Activated CD8-positive, alpha-beta memory T cell treated with anti-CD3 and anti-CD28 coated beads for 4 hours (primary cell): Measurements from ENCODE around the gene HSPBP1.
"Not testable (repeated sequence)": the region's sequence is repeated elsewhere in the genome, so short reads cannot be mapped to it uniquely, and the experiment has no call there.

ENCODE experiments used
- DNase-seq, 2 donors: peaks; one replicate each; pipeline ENCODE4 v3.0.0-alpha.2; 2020; ENCODE audit warnings: low read depth in 2 of 2

The HSPBP1 gene

DNA sequence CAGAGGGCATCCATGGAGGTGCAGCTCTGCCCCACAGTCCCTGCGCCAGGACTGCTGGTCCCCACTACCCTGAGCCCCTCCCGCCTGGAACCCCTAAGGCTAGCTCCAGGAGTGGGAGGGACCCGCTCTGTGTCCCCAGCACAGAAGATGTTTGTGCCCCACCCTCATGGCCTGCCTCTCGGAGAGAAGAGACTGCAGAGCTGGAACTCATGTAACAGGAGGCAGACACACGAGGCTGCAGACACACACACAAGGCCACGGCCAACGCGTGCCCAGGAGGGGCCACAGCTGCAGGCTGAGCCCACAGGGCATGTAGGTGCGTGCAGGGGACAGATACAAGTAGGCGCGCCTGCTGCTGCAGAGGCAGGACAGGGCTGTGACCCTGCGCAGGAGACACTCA is 40.9 kb downstream of the HSPBP1 start:
- no peak for DNase-seq

DNA sequence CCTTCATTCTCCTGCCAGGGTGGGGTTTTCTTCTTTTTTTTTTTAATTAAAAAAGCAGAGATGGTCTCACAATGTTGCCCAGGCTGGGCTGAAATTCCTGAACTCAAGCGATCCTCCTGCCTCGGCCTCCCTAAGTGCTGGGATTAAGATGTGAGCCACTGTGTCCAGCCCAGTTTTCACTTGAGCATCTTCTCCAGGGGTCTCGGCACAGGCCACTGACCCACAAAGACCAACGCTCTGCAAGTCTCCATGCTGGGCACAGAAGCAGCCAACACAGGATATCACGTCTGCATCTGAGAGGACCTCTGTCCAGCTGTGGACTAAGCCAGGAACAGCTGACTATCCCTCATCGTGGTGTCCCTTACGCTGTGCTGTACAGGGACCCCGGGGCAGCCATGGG is 41.9 kb downstream of the HSPBP1 start:
- no peak for DNase-seq

DNA sequence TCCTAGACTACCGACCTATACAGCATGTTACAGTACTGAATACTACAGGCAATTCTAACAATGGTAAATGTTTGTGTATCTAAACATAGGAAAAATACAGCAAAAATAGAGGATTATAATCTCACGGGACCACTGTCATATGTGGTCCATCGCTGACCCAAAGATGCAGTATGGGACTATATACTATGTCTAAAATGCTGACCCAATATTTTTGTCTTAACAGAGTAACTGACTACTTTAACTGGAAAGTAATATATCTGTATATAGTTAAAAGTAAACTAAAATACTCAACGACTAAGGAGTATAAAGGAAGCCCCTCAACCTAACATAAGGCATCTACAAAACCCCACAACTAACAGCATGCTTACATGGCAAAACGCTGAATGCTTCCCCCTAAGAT is 46.9 kb downstream of the HSPBP1 start:
- no peak for DNase-seq

DNA sequence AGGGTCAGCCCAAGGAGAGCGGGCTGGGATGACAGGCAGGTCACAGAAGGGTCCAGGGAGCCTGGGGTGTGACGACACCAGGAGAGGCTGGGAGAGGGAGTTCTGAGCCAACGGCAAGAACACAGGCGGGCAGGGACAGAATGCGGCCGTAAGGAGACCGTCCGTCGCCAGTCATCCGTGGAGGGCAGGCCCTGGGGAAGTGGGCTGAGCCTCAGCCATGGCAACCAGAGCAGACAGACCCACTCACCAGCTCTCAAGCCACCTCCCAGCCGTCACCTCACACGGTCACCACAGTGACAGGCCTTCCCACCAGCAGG is 47.7 kb downstream of the HSPBP1 start:
- no peak for DNase-seq

DNA sequence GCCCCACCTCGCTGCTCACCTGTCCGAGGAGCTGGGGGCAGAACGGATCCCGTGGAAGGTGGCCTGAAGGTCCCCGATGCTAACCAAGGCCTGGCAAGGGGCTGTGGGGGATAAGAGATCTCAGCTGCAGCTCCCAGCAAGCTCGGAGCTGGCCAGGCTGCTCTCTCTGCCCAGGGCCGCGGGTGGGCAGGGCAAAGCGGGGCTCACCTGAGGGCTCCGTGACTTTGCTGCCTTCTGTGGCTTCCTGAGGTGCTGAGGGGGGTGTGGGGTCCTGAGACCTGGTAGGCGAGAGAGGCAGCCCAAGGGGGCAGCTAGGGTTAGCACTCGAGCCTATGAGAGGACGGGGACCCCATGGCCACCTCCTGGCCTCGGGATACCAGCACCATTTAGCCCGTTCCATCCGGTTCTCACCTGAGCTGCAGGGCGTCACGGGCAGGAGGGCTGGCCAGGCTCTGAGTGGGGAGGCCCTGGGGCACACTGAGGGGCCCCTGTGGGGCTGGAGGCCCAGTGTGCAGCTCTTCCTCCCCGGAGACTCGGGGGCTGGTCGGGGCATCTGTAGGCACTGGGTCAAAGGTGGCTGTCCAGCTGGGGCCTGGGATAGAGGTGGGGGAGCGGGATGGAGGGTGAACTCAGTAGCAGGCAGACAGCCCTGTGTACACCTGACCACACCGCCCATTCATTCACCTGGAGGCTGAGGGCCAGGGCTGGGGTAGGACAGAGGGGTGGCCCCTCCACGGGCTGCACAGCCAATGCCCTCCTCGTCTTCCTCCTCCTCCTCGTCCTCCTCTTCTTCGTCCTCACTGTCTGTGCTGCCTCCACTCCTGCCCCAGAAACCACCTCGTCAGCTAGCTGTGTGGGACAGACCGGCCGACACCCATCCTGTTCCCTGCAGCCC is 48.3 kb downstream of the HSPBP1 start:
- no peak for DNase-seq

DNA sequence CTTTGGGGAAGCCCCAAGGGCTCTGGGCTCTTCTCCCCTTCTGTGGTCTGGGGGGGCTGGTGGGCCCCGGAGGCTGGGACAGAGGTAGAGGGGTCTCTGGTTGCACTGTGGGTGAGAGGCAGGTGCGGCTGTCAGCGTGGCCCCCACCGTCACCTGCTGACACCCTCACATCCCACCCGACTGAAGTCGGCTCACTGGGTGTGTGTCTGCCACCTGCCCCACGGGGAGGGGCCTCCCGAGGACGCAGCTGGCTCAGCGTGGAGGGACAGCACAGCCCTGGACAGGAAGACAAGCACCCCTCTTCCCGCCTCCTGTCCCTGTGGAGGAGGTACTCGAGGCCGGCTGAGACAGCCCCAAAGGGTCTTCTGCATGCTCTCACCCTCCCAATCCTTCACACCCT is 49.1 kb downstream of the HSPBP1 start:
- no peak for DNase-seq

DNA sequence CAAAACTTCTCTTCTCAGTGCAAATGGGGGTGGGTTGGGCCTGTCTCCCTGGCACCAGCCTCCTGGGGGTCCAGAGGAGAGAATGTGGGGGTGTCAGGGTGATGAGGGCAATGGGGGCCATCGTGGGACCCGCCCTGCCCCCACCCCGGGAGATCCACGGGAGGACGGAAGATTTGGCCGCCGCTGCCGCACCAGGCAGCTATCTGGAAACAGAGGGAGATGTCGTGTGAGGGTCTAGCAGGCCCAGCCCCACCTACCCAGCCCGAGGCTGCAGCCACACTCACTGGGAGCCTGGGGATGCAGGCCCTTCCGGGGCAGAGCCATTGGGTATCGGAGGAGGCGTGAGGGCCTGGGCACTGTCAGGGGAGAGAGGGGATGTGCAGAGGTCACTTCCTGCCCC is 49.6 kb downstream of the HSPBP1 start:
- DNase-seq, result no peak

DNA sequence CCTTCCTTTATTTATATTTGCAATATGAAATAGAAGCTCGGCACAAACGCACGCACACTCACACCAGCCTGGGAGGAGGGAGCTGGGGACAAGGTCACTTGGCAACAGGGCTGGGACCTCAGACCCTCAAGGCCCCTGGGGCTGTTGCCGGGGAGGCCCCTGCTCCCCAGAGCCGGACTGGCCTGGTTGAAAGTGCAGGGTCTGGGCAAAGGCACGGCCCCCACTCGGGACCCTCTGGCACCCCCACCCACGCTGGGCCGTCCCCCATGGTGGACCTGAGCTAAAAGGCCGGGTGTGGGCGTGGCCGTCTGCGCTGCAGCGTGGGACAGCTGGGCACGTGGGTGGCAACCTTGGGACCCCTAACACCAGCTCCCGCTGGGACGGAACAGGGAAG is 50.1 kb downstream of the HSPBP1 start:
- DNase-seq, result no peak

DNA sequence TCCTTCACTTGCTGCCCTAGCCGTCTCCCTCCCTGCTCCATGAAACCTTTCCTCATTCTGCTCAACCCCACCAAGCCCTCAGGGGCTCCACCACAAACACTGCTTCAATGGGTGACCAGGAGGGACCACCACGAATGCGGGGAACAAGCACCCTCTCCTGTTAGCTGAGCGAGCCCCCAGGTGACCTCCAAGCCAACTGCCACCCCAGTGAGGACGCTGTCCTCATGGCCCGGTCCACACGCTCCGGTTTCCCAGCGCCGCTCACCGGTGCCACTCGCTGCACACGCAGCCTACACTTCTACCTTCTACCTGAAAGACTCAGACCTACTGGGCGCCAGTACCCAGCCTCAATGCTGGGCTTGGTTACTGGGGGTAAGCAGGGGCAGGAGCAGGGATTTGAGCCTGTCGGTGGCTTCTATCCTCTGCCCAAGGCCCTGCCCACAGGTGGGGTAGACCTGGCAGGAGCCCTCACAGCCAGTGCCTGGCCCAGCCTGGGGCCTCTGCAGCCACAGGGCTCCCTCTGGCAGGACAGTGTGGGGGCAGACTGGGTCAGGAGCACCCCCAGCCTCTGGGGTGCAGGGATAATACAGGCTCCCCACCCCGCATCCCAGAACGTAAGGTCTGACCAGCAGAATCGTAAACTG is 50.6 kb downstream of the HSPBP1 start:
- DNase-seq, result no peak

DNA sequence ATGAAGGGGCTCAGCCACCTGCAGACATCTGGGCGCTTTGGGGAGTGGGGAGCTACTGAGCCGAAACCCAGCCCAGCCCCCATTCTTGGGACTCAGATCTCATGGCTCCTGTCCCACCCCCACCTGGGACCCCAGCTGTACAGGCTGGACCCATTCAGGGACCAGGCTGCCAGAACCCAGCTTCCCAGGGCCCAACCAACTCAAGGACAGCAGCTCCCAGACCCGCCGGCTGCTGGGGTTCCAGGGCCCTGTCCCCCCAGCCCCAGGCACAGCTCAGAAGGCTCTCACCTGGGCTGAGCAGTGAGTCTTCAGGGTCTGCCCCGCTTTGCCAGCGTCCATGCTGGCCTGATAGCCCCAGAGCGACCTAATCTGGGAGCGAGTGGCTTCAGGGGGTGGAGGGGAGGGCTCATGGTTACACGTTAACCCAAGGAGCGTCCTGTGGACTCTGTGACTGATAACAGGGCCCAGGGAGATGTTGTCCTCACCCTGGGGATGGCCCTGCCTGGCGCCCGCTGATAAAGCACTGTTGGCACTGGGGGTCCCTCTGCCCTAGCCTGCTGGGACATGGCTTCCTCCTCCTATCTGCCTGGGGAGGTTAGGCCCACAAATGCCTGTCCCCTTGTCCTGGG is 51.4 kb downstream of the HSPBP1 start, which contains the start of gene TMEM86B:
TMEM86B (minus strand) TSS at position 361 of the 629 bp plus-strand sequence; CDS start at position 339, 22 bp downstream.
- no peak for DNase-seq

DNA sequence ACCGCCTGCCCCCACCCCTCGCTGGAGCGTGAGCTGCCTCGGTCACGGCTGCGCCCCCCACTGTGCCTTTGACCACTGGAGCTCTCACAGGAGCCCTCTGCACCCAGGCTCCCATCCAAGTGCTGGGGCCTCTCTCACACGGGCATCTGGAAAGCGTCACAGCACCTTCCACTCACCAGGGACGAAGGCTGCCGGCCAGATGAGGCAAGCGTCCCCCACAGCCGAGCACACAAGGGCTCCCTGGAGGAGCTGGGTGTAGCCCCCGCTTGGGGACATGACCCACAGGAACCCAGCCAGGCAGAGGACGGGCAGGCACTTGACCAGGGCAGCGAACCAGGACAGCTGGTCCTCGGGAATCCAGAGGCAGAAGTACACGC is 51.9 kb downstream of the HSPBP1 start:
- DNase-seq, result no peak

DNA sequence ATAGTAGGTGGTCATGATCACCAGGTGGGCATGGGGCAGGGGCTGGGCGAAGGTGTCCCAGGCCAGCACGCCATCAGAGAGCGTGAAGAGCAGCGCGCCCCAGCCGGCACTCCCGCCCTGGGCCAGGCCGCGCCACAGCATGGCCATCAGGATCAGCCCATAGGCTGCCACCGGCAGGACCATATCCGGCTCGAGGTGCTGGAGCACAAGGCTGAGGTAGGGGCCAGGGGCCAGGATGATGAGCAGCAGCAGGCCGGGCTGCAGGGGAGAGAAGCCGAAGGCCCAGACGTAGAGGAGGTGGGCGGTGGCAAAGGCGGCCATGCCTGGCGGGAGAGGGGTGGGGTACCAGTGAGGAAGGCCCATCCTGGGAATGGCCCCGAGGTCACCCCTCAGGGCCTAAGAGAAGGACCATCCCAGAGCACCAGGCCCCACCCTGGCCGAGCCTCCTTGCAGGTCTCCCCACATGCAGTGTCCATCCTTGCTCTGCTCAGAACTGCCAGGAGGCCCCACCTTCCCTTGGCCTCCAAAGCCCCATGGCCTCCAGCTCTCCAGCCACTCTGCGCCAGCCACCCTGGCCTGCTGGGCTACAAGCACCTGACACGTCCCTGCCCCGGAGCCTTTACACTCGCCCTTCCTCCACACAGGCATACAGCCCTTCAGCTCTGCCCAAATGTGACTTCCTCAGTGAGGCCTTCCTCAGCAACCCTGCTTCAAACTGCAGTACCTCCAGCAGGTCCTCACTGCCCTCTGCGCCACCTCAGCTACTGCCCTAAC is 52.5 kb downstream of the HSPBP1 start:
- DNase-seq, result no peak

DNA sequence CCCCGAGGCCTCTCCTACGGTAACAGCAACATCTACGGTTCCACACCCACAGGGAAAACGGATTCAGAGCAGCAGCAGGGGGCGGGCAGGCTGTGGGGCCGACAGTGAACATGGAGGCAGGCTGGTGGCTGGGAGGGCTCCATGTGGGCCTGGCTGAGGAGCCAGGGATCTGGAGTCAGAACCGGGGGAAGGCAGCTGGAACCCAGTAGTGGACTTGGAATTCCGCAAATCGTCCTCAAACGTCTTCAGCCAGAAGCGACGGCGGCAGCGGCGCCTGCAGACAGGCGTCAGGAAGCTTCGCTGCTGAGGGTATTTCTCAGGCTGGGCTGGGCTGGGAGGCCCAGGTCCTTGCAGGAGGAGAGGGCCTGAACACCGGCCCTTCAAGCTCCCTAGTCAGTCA is 53.1 kb downstream of the HSPBP1 start:
- no peak for DNase-seq

DNA sequence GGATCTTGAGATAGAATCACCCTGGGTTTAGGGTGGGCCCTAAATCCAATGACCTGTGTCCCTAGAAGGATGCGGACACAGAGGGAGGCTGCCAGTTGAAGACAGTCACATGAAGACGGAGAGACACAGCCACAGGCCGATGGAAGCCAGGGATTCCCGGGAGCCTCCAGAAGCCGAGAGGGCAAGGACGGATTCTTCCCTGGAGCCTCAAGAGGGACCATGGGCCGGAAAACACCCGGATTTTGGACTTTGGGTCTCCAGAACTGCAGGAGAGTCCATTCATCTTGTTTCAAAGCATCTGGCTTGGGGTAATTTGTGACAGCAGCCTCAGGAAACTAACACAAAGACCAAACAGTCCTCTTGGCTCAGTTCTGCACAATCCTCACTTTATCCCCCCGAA is 53.6 kb downstream of the HSPBP1 start:
- DNase-seq, result no peak

DNA sequence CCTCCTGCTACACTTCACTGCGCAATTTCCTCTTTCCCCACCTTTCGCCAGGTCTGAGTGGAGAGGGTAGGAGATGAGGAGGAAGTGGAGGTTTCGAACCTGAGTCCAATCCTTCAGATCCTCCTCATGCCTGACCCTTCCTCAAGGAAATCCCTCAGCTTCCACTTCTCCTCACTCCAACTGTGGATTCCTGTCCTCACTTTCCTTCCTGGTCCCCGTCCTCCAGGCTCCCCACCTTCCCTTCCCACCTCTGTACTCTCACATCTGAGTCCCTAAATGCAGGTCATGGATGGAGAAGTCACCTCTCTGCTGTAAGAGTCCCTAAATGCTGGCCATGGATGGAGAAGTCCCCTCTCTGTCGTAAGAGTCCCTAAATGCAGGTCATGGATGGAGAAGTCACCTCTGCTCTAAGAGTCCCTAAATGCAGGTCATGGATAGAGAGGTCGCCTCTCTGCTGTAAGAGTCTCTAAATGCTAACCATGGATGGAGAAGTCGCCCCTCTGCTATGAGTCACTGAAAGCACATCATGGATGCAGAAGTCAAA is 54.4 kb downstream of the HSPBP1 start:
- no peak for DNase-seq

DNA sequence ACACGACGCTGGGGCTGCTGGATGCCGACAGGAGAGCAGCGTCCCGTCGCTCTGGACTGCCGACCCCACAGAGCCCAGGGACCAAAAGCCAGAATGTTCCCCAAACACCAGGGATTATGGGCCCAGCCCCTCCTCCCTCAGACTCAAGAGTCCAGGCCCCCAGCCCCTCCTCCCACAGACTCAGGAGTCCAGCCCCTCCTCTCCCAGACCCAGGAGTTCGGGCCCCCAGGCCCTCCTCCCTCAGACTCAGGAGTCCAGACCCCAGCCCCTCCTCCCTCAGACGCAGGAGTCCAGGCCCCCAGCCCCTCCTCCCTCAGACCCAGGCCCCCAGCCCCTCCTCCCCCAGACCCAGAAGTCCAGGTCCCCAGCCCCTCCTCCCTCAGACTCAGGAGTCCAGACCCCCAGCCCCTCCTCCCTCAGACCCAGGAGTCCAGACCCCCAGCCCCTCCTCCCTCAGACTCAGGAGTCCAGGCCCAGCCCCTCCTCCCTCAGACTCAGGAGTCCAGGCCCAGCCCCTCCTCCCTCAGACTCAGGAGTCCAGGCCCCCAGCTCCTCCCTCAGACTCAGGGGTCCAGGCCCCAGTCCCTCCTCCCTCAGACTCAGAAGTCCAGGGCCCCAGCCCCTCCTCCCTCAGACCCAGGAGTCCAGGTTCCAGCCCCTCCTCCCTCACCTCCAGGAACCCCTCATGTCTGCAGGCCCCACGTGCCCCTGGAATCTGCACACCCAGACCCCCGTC is 55.1 kb downstream of the HSPBP1 start:
- not testable (repeated sequence) for DNase-seq

DNA sequence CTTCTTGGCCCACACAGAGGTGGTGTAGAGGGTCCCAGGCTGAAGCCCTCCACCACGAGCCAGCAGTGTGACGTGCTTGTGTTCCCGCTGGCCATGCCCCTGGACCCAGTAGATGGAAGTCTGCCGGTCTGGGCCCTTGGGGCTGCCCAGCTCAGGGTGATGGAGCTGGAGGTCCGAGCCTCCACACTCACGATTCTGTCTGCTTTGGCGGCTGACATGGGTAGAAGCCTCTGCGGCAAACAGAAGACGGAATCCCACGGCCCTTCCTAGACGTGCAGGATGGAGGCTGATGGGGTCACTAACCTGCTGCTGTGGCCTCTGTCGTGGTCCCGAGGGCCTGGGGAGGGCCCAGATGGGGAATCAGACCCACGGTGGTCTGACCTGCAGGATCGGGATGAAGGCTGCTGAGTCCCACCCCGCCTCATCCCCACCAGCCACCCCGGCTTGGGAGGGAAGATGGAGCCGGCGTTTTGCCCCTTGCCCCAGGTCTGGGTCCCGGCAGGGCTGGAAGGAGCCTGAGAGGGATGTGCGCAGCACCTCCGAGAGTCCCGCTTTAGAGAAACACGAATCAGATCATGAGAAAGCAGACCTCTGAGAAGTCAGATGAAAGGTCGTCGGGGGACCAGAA is 55.8 kb downstream of the HSPBP1 start:
- no peak for DNase-seq

DNA sequence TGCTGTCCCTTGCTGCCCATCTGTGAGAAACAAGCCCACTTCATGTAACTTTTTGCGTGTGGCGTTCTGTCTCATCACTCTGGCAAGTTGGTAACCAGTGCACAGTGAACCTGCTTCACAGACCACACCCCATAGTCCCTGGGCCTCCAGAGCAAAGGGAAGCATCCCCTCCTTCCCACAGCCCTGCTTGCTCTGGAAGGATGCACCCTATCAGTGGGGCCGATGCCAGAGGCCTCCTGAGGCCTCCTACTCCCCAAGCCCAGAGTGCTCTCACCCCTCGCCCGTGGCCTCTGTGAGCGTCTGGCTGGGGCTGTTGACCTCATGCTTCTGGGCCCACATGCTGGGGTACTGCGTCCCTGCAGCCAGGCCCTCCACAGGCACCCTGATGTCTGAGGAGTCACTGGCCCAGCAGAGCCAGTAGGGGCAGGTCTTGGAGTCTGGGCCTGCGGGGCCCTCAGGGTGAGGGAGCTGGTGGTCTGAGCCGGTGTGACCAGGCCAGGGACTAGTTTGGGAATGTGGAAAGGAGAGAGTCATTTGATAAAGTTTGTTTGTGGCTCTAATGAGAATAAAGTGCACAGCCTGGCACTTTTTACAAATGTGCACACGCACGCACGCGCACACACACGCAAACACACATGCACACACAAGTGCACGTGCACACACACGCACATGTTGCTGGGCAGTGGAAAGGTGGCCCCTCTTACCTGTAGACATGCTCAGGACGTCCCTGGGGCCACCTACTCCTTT is 56.4 kb downstream of the HSPBP1 start:
- no peak for DNase-seq

DNA sequence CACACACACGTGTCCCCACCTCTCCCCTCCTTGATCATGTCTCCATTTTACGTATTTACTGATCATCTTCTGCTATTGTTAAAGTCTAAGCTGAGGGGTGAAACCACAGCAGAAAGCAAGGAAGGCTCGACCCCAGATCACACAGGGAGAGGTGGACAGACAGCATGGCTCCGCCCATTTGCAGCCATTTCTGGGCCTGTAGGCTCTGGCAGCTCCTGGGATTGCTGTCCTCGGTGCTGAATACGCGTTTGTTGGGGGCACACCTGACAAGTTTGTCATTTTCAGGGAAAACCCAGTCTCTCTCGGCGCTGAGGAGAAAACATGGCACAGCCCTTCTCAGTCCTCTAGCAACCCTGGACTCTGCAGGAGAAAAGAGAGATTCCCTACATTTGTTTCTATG is 59.4 kb downstream of the HSPBP1 start:
- no peak for DNase-seq
